Glutamatergic neuron (in vitro differentiated cells): Measurements from ENCODE around the gene RBM5. TPM values are rescaled to one million over a fixed set of nuclear protein-coding genes. Genes with fewer than 3 reads are reported as not detected.

Experiments used
- DNase-seq: peaks from one replicate; pipeline ENCODE4 v3.0.0; 2022
- H3K27ac Mint-ChIP-seq: one replicate; pipeline ENCODE4 v1.8.0; 2020; ENCODE audit warnings: mild to moderate bottlenecking, mixed read lengths, inconsistent platforms; ENCODE audit not compliant: unreplicated experiment
- H3K27me3 Mint-ChIP-seq: one replicate; pipeline ENCODE4 v1.8.0; 2020; ENCODE audit warnings: mild to moderate bottlenecking, moderate library complexity, mixed read lengths, inconsistent platforms; ENCODE audit not compliant: unreplicated experiment
- H3K36me3 Mint-ChIP-seq: one replicate; pipeline ENCODE4 v1.8.0; 2020; ENCODE audit warnings: mild to moderate bottlenecking, mixed read lengths, inconsistent platforms; ENCODE audit not compliant: unreplicated experiment
- H3K4me1 Mint-ChIP-seq: one replicate; pipeline ENCODE4 v1.8.0; 2020; ENCODE audit warnings: mild to moderate bottlenecking, low read depth, mixed read lengths, inconsistent platforms; ENCODE audit not compliant: unreplicated experiment
- H3K4me3 Mint-ChIP-seq: one replicate; pipeline ENCODE4 v1.8.0; 2020; ENCODE audit warnings: mild to moderate bottlenecking, mixed read lengths, inconsistent platforms; ENCODE audit not compliant: unreplicated experiment
- H3K9me3 Mint-ChIP-seq: one replicate; pipeline ENCODE4 v1.8.0; 2020; ENCODE audit warnings: mild to moderate bottlenecking, moderate library complexity, mixed read lengths, inconsistent platforms; ENCODE audit not compliant: unreplicated experiment
- long read RNA-seq: library from polyadenylated mRNA; unstranded; transcript quantifications from one replicate; pipeline ENCODE4 v2.0.0, GENCODE V29; 2020; ENCODE audit not compliant: unreplicated experiment
- total RNA-seq: library from RNA; stranded (reverse); fragmentation: NEBNext Ultra II Directional; extraction: Animal tissue kit (Norgen Biotek cat#: 25700); gene quantifications from one replicate; pipeline ENCODE4 v1.2.1, GENCODE V29; 2021; ENCODE audit not compliant: unreplicated experiment
- TF ChIP-seq, protein P1 (sequence below): fragments of 200-600 bp; sonication (generic); IDR thresholded peaks from one replicate; pipeline ENCODE4 v1.5.0; 2021; ENCODE audit not compliant: partially characterized antibody, unreplicated experiment

RBM5 gene
- 363 TPM for total RNA-seq
- long read RNA-seq, transcript RBM5-201 (25 exons, 3,188 nt): major isoform, 12 of 34 reads
- long read RNA-seq, partial matches to known transcripts: 11 of 34 reads
- long read RNA-seq, other reads (novel, unspliced or antisense): 10 of 34 reads

DNA sequence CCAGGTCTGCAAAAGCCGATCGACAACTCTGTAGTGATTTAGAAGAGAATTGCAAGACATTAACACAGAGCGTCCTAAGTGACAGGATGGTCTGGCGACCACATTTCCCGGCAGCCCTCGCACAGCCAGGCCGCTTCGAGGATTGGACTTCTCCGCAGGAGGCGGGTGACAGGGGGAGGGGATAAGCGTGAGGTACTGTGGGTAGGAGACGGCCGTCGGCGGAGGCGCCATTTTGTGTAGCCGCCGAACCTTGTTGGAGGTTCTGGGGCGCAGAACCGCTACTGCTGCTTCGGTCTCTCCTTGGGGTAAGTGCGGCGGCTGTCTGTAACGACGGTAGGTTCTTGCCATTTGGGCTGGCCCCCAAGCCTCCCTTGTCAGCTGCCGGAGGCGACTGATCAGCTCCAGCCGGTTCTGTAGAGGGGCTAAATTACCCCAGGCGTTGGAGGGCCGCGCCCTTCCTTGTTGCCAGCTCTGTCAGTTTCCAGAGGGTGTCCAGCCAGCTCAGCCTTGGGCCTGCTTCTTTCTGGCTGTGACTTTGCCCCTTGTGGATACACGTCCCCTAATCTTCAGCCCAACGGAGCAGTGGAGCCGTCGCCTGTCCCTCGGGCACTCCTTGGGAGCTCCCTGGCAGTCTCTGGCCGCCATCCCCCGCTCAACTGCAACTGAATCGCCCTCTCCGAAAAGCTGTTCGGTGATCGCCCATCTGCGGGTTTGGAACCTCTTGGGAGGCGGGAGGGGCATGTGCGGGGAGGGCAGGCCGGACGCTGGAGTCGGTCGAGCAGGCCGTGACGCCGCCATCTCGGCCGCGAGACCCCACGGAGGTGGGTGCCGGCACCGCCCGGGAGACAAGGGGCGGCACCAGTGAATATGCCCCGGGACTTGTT lies at the start of gene RBM5:
Gene RBM5, plus strand, starts transcription at position 195 of the 884 bp plus-strand sequence. CDS start 1,516 bp downstream, outside the sequence.
- peaks cover 11% of the 10 kb centered on the region for H3K9me3 Mint-ChIP-seq
- peak; percentile 94 for DNase-seq
- TF ChIP-seq, protein P1, sequence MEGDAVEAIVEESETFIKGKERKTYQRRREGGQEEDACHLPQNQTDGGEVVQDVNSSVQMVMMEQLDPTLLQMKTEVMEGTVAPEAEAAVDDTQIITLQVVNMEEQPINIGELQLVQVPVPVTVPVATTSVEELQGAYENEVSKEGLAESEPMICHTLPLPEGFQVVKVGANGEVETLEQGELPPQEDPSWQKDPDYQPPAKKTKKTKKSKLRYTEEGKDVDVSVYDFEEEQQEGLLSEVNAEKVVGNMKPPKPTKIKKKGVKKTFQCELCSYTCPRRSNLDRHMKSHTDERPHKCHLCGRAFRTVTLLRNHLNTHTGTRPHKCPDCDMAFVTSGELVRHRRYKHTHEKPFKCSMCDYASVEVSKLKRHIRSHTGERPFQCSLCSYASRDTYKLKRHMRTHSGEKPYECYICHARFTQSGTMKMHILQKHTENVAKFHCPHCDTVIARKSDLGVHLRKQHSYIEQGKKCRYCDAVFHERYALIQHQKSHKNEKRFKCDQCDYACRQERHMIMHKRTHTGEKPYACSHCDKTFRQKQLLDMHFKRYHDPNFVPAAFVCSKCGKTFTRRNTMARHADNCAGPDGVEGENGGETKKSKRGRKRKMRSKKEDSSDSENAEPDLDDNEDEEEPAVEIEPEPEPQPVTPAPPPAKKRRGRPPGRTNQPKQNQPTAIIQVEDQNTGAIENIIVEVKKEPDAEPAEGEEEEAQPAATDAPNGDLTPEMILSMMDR: no peak
- H3K4me1 Mint-ChIP-seq: peaks cover 10% of the 10 kb centered on the region
- H3K27me3 Mint-ChIP-seq: peaks cover 8% of the 10 kb centered on the region
- peak within 1 kb of the TSS; percentile 97 for H3K4me3 Mint-ChIP-seq
- H3K27ac Mint-ChIP-seq: peak within 1 kb of the TSS; percentile 100
- peaks cover 20% of the 10 kb centered on the region for H3K36me3 Mint-ChIP-seq

DNA sequence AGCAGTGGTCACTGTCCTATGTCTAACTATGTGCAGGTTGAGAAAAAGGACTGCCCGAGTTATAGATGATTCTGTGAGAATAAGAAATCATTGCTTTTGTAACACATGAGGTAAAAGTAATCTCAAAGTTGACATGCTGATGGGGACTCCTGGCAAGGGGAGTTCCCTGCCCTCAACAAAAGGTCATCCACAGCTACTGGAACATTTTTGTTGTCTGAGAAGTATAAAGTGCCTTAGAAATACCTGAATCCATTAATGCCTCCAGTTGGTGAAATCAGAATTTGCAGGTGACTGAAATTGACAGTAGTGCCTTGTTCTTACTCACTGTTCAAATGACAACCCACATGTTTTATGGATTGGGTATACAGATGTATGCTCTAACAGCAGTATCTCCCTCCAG lies 43.7 kb upstream of the RBM5 start:
- Mint-ChIP-seq H3K36me3 (no peaks in the 10 kb centered on the region), H3K9me3 (peaks cover 1% of the 10 kb centered on the region), H3K27me3 (no peaks in the 10 kb centered on the region), H3K27ac (no peak overlapping the region), H3K4me3 (no peak overlapping the region), H3K4me1 (peaks cover 3% of the 10 kb centered on the region)
- DNase-seq: no peak
- TF ChIP-seq, protein P1: no peak

DNA sequence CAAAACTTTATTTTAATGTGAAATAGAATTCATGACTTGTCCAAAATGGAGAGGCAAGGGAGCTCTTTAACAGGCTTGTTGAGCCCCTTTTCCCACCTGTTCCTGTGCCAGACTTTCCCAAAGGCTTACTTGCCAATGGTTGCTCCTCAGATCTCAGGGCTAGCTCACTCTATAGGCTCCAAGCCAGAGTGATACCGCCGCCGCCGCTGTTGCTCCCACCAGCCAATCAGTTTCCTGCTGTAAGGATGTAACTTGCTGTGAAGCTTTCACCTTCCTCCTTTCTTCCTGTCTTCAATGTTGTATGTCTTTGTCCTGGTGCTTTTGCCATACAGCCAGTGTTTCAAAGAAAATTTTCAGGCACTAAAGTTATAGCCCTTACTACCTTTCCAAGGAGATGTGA lies 41.3 kb upstream of the RBM5 start:
- H3K9me3 Mint-ChIP-seq: peaks cover 1% of the 10 kb centered on the region
- TF ChIP-seq, protein P1: no peak

DNA sequence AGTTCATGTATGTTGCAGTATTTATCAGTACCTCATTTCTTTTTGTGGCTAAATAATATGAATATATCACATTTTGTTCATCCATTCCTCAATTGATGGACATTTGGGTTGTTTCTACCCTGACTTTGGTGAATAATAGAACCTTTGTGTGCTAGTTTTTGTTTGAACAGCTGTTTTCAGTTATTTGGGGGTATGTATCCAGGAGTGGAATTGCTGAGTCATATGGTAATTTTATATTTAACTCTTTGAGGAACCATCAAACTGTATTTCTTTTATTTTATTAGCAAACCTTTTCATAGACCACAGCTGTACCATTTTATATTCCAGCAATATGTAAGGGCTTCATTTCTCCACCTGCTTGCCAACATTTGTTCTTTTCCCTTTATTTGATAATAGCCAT lies 38.4 kb upstream of the RBM5 start:
- Mint-ChIP-seq H3K27me3 (no peaks in the 10 kb centered on the region), H3K36me3 (peaks cover 3% of the 10 kb centered on the region), H3K27ac (no peak overlapping the region), H3K4me3 (no peak overlapping the region), H3K4me1 (peaks cover 3% of the 10 kb centered on the region), H3K9me3 (no peaks in the 10 kb centered on the region)
- DNase-seq: no peak
- TF ChIP-seq, protein P1: no peak

More for the DNA sequence above, 41.3 kb upstream of the RBM5 start:
- no peak overlapping the region for H3K27ac Mint-ChIP-seq
- H3K27me3 Mint-ChIP-seq: no peaks in the 10 kb centered on the region
- no peaks in the 10 kb centered on the region for H3K4me1 Mint-ChIP-seq
- H3K4me3 Mint-ChIP-seq: no peak overlapping the region
- no peak for DNase-seq
- no peaks in the 10 kb centered on the region for H3K36me3 Mint-ChIP-seq

DNA sequence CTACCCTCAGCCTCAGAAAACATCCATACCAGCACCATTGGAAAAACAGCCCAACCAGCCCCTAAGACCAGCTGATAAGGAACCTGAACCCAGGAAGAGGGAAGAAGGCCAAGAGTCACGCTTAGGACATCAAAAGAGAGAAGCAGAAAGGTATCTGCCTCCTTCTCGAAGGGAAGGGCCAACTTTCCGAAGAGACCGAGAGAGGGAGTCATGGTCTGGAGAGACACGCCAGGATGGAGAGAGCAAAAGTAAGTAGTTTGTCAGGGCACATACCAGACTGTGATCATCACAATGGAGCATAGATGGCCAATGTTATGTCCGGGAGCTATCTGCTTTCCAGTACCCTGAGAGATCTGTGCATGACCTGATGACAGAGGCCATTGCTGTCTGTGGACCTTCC lies 31.0 kb upstream of the RBM5 start:
- no peaks in the 10 kb centered on the region for H3K27me3 Mint-ChIP-seq
- no peak overlapping the region for H3K4me3 Mint-ChIP-seq
- no peak overlapping the region for H3K27ac Mint-ChIP-seq
- peaks cover 3% of the 10 kb centered on the region for H3K36me3 Mint-ChIP-seq
- no peak for DNase-seq
- TF ChIP-seq, protein P1: no peak
- peaks cover 3% of the 10 kb centered on the region for H3K4me1 Mint-ChIP-seq
- H3K9me3 Mint-ChIP-seq: peaks cover 3% of the 10 kb centered on the region
